ENCODE measurements around the gene DYRK3. TPM values are rescaled to one million over a fixed set of nuclear protein-coding genes. Genes with fewer than 3 reads are reported as not detected.

Gene DYRK3
- total RNA-seq, 1 experiment from 2014 or later: 12.5 TPM

GRCh38 chr1:206661161-206661820 lies 26.0 kb downstream of the DYRK3 start:
- no peak for DNase-seq (ENCODE audit: low read depth)

DNA sequence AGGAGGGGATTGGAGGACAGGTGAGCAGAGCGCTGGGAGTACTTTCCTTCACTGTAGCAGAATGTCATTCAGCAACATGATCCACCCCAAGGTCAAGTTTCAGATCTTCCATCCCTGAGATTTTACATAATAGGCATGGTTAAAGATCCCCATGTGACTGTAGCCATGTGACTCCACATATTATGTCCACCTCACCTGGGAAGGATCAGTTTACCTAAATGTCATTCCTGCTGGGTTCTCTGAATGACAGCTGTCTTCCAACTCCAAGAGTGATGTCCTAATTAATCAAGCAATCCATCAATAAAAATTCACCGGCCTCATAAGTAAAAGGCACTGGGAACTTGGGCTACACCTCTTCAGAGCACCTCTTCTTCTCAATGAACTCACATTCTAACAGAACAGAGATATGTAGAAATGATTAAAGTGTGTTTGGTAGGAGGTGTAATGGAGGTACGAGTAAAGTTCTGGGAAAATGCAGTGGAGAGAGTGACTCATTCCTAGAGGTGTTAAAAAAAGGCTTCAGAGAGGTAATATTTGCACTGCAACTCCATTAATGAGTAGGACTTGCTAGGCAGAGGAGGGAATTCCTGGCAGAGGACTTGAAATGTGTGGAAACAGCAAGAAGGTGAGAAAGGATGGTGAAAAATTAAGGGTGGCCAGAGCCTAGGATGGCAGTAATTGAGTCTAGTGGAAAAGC lies 27.2 kb downstream of the DYRK3 start:
- no peak for DNase-seq (ENCODE audit: low read depth)

DNA sequence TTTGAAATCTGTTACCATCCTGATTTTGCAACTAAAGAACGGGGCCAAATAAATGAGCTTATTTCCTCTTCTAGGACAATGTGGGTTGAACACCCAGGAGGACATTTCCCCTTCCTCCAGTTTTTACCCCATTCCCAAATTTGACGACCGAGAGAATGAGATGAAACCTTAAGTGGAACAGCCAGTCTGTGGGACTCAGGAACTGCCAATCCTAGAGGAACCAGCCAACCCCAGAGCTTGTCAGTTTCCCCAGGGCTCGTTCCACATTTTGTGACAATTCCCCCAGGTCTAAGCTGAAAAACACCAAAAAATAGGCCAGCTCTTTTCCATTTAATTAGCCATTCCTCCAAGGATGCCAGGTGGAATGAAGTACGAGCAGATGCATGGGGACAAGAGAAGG lies 28.0 kb downstream of the DYRK3 start:
- DNase-seq (ENCODE audit: low read depth): no peak

DNA sequence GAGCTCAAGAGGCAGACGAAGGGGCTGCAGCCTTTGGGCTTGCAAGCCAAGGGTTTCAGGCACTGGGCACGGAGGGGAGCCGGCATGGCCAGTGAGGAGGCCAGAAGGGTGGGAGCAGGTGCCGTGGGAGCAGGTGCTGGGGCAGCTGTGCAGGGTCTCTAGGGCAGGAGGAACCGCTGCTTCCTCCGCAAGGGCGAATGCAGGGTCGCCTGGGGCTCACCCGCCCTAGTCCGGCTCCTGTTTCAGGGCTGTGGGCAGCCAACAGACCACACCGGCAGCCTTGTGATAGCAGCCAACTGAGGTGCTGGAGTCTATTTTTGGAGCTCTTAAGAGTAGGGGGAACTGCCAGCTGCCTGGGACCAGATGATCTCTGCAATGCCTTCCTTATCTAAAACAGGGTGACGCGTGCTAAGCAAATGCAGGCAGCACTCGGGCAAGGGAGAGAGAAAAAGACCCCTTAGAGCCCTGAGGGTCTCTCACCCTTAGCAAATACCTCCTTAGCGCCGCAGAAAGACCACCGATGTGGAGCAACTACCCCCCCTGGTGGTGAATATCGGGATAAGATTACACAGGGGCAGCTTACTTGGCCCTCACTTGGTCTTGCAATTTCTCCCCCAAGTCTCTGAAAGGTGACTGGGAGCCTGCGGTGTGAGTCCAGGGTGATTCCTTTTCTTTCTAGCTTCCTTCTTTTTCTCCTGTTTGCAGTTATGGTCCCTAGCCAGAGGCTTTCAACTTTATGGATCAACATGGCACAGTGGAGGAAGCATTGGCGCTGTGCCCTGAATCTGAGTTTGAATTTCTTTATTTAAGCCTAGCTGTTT lies 28.7 kb downstream of the DYRK3 start:
- peak; percentile 50 for DNase-seq (ENCODE audit: low read depth)

- no peak for DNase-seq (ENCODE audit: low read depth)
These were observed 29.4 kb downstream of the DYRK3 start for GRCh38 chr1:206664740-206665139.

DNA sequence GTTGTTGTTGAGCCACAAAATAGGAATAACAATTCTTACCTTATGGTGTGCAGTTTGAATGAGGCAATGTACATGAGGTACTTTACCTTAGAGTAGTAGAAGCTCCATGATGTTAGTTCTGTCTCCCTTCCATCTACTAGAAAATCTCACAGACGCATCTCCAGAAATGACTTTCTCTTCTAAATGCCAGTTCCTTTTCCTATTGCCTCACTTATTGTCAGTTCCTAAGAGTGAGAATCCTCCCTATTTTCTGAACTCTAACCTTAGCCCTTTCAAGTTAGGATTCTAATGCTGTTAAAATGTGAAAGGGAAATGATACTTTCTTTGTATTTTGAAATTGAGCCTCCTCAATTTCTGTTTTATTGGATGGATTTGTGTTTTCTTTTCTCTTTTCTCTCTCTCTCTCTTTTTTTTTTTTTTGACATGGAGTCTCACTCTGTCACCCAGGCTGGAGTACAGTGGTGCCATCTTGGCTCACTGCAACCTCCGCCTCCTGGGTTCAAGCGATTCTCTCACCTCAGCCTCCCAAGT lies 30.8 kb downstream of the DYRK3 start:
- no peak for DNase-seq (ENCODE audit: low read depth)

DNA sequence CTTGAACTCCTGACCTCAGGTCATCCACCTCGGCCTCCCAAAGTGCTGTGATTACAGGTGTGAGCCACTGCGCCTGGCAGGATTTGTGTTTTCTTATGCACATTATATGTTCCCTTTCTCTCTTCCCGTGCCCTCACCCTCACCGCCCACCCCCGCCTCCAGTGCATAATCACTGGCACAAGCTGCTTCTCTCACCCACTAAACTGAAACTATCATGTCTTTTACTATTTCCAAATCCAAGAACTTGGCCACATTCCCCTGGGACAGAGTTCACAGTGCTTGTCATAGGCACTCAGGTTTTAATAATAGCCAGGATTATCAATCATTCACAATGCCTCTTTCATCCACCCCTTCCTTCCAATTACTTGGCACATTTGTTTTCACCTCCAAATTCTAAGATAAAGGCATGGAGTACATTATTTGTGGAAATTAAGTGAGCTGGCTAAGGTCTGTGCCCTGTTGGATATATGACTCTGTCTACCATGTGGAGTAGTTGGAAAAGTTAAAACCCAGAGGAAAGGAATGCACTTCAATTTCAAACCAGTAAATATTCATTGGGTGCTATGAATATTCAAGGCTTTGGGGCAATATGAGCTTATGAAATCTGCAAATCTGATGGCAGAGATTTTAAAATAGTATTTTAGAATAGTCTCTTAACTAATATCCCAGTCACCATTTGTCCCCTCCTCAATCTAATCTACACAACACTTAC lies 31.8 kb downstream of the DYRK3 start:
- DNase-seq (ENCODE audit: low read depth): no peak

- no peak for DNase-seq (ENCODE audit: low read depth)
These were observed 33.0 kb downstream of the DYRK3 start for GRCh38 chr1:206668351-206668750.

DNA sequence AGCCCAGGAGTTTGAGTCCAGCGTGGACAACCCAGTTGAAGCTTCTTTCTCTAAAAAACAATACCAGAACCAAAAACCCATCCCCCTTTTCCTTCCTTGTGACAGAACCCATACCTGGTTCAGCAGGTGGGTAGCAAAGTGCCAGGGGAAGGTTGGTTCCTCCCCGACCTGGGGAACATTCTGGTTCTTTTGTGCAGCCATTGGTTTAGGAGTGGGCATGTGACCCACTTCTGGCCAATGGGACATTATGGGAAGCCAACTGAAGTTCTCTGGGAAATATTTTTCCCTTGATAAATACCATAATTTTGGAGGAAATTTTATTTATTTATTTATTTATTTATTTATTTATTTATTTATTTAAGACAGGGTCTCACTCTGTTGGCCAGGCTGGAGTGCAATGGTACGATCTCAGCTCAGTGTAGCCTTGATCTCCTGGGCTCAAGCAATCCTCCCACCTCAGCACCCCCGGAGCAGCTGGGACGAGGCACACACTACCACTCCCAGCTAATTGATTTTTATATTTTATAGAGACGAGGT lies 33.6 kb downstream of the DYRK3 start:
- DNase-seq (ENCODE audit: low read depth): no peak

- no peak for DNase-seq (ENCODE audit: low read depth)
These were observed 36.8 kb downstream of the DYRK3 start for GRCh38 chr1:206672011-206672688.

DNA sequence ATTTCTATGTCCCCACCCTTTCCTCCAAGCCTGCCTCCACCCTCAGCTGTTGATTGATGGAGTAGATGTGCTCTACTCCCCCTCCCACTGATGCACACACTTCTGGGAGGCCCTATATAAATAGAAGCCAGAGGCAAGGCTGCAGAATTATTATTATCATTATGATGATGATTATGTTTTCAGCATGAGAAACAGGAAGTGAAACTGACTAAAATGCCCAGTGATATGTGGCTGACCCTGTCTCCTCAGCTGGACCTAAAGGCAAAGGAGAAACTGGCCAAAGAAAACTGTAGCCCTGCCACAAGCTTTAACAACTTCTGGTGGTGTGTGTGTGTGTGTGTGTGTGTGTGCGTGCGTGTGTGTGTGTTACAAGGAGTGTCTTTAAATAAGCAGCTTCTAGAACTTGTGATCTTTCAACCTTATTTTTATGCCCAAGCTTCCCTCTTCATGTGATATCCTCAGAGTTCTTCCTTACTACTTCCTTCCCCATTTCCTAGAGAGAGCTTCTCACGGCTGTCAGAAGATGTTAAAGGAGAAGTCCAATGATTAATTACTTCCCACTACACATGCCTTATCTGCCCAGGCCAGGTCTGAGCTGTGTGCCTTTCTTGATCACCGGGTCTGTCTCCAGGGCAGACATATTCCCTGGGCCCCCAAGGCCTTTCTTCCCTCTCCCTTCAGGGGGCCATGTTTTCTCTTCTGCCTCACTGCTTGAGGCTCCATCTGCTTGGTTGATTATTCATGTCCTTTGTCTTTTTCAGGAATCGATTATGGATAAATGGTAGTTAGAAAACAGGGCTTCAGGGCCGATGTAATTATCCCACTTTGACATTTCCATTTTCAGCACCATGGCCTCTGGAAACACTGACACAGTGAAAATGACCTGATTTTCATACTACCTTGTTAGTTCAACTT lies 37.8 kb downstream of the DYRK3 start:
- DNase-seq (ENCODE audit: low read depth): no peak

GRCh38 chr1:206674236-206674635 lies 38.9 kb downstream of the DYRK3 start:
- DNase-seq (ENCODE audit: low read depth): no peak

GRCh38 chr1:206674745-206675175 lies 39.4 kb downstream of the DYRK3 start:
- peak; percentile 97 for DNase-seq (ENCODE audit: low read depth)

DNA sequence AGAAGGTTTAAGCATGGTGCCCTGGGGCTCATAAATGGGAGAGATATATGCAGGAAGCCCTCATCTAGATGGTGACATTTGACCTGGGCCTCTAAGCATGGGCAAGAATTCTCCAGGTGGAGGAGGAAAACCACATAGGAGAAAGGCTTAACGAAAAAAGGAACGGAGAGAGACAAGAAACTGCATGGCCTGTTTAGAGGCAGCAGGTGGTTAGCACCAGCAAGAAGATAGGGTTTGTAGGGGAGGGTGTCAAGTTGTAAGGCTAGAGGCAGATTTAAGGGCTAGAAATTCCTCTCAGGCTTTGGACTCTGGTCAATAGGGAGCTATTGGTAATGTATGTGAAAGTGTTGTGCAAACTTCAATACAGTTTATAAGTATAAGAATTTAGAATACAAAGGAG lies 41.2 kb downstream of the DYRK3 start:
- no peak for DNase-seq (ENCODE audit: low read depth)

- no peak for DNase-seq (ENCODE audit: low read depth)
These were observed 43.2 kb downstream of the DYRK3 start for GRCh38 chr1:206678490-206678889.

DNA sequence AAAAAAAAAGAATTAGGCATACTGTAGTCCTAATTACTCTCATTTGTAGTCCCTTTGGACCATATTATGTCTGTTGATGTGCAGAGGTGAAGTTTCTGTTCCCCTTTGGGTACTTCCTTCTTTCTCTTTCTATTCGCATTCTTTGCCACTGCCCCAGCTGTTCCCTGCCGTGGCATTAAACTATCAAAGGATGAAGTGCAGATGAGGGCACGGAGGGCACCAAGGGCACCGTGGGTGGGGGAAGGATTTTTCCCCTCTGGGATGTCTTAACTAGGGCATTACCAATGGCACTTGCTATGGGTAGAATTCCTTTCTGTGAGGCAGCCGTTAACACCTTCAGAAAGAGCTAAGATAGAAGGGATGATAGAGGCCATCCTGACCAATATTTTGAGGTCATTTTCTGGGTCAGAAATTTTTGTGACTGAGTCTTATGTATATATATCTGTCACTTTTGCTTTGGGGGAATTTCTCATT lies 44.4 kb downstream of the DYRK3 start:
- DNase-seq (ENCODE audit: low read depth): no peak

GRCh38 chr1:206680279-206680678 lies 44.9 kb downstream of the DYRK3 start:
- peak; percentile 31 for DNase-seq (ENCODE audit: low read depth)

DNA sequence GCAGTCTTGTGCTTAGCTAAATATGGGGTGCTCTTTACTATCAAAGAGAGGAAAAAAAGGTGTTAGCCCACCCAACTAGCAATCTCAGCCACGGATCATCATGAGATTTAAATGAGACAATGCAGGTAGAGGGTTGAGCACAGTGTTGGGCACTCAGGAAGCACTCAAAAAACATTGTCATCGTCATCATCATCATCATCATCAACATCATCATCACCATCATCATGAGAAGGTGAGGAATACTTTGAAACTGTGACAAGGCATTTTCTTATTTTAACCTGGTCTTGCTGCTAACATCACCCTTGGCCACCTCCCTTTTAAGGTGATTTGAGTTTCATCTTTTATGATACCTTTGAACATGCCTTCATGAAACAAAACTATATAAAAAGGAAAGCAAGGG lies 46.0 kb downstream of the DYRK3 start:
- no peak for DNase-seq (ENCODE audit: low read depth)

- DNase-seq (ENCODE audit: low read depth): no peak
These were observed 46.8 kb downstream of the DYRK3 start for GRCh38 chr1:206682111-206682510.

GRCh38 chr1:206683313-206683712 lies 48.0 kb downstream of the DYRK3 start:
- no peak for DNase-seq (ENCODE audit: low read depth)
